Measurements from ENCODE around the gene ZFAND2B.

GRCh38 chr2:219160186-219161017 lies 46.2 kb upstream of the ZFAND2B start, which contains the start of gene NHEJ1:
- TF ChIP-seq EZH2 (IDR thresholded peaks at IDR 0.05; ENCODE audit: low read length, unreplicated experiment) (no peak), CTCF (conservative IDR thresholded peaks at IDR 0.05; ENCODE audit: low read depth, low read length) (peak; percentile 90)
